Mesenchymal stem cell (in vitro differentiated cells and primary cell): Measurements from ENCODE around the gene ADAM10.

ENCODE experiments used
- DNase-seq: peaks from one replicate; pipeline ENCODE4 v3.0.0-alpha.2; 2013
- H2AFZ ChIP-seq: one replicate; pipeline ENCODE4 v1.6.1; 2013; ENCODE audit warnings: low read depth, mild to moderate bottlenecking, control low read depth, inconsistent platforms, low read length, moderate library complexity
- H2AK5ac ChIP-seq: 2 replicates; pipeline ENCODE4 v1.6.1; 2013; ENCODE audit warnings: low read length, moderate library complexity, mild to moderate bottlenecking, inconsistent platforms; ENCODE audit not compliant: severe bottlenecking
- H2BK120ac ChIP-seq: one replicate; pipeline ENCODE4 v1.6.1; 2013; ENCODE audit warnings: low read depth, mild to moderate bottlenecking, inconsistent platforms, low read length, moderate library complexity
- H2BK12ac ChIP-seq, 2 experiments: one replicate each; pipeline ENCODE4 v1.6.1; 2013; ENCODE audit warnings: inconsistent platforms in 2 of 2, low read length in 2 of 2, mild to moderate bottlenecking in 2 of 2, moderate library complexity in 2 of 2, control low read depth in 1 of 2
- H2BK15ac ChIP-seq: one replicate; pipeline ENCODE4 v1.6.1; 2013; ENCODE audit warnings: mild to moderate bottlenecking, low read depth, inconsistent platforms; ENCODE audit not compliant: poor library complexity, severe bottlenecking
- H2BK5ac ChIP-seq: 2 replicates; pipeline ENCODE4 v1.6.1; 2013; ENCODE audit warnings: low read depth, mild to moderate bottlenecking, low read length, control low read depth, inconsistent platforms; ENCODE audit not compliant: poor library complexity, severe bottlenecking
- H3K14ac ChIP-seq, 2 experiments: one replicate each; pipeline ENCODE4 v1.6.1; 2013; ENCODE audit warnings: inconsistent platforms in 2 of 2, low read length in 2 of 2, control low read depth in 1 of 2, mild to moderate bottlenecking in 1 of 2, moderate library complexity in 1 of 2
- H3K18ac ChIP-seq, 2 experiments: one replicate each; pipeline ENCODE4 v1.6.1; 2013; ENCODE audit warnings: inconsistent platforms in 2 of 2, low read length in 2 of 2, control low read depth in 1 of 2, low read depth in 1 of 2, mild to moderate bottlenecking in 1 of 2
- H3K23ac ChIP-seq, 2 experiments: one replicate each; pipeline ENCODE4 v1.6.1; 2013; ENCODE audit warnings: inconsistent platforms in 2 of 2, low read length in 2 of 2, mild to moderate bottlenecking in 2 of 2, moderate library complexity in 2 of 2, control low read depth in 1 of 2
- H3K27ac ChIP-seq: 2 replicates; pipeline ENCODE4 v1.5.1; 2013; ENCODE audit warnings: mild to moderate bottlenecking, moderate library complexity, low read length, control low read depth, inconsistent platforms; ENCODE audit not compliant: poor library complexity, severe bottlenecking
- H3K27me3 ChIP-seq, 2 experiments: 2 replicates each; pipeline versions ENCODE4 v1.6.1 to v1.7.0; 2013; ENCODE audit warnings: low read length in 2 of 2, mild to moderate bottlenecking in 2 of 2, moderate library complexity in 2 of 2, control low read depth in 1 of 2, inconsistent platforms in 1 of 2; ENCODE audit not compliant: control insufficient read depth in 1 of 2, insufficient read depth in 1 of 2
- H3K36me3 ChIP-seq, 2 experiments: 2 replicates each; pipeline versions ENCODE4 v1.6.1 to v1.7.0; 2013; ENCODE audit warnings: low read length in 2 of 2, control low read depth in 1 of 2, inconsistent platforms in 1 of 2, low read depth in 1 of 2, mild to moderate bottlenecking in 1 of 2; ENCODE audit not compliant: insufficient read depth in 2 of 2, control insufficient read depth in 1 of 2
- H3K4ac ChIP-seq, 2 experiments: one replicate each; pipeline ENCODE4 v1.6.1; 2013; ENCODE audit warnings: inconsistent platforms in 2 of 2, low read length in 2 of 2, mild to moderate bottlenecking in 2 of 2, moderate library complexity in 2 of 2, control low read depth in 1 of 2, low read depth in 1 of 2
- H3K4me1 ChIP-seq: 2 replicates; pipeline ENCODE4 v1.6.1; 2013; ENCODE audit warnings: low read depth, low read length, control low read depth; ENCODE audit not compliant: control insufficient read depth, insufficient read depth
- H3K4me2 ChIP-seq: 2 replicates; pipeline ENCODE4 v1.6.1; 2013; ENCODE audit warnings: low read length, mild to moderate bottlenecking, inconsistent platforms; ENCODE audit not compliant: poor library complexity, severe bottlenecking
- H3K4me3 ChIP-seq, 2 experiments: 2 replicates each; pipeline versions ENCODE4 v1.5.1 to v1.7.0; 2013; ENCODE audit warnings: low read length in 2 of 2, mild to moderate bottlenecking in 2 of 2, control low read depth in 1 of 2, low read depth in 1 of 2; ENCODE audit not compliant: insufficient read depth in 1 of 2
- H3K79me1 ChIP-seq: replicated peaks from 2 replicates; pipeline ENCODE4 v1.6.1; 2013; ENCODE audit warnings: mild to moderate bottlenecking, control low read depth, low read length, inconsistent platforms; ENCODE audit not compliant: poor library complexity, severe bottlenecking
- H3K9ac ChIP-seq: 2 replicates; pipeline ENCODE4 v1.7.0; 2013; ENCODE audit warnings: mild to moderate bottlenecking, low read length, moderate library complexity
- H3K9me3 ChIP-seq: 2 replicates; pipeline ENCODE4 v1.7.0; 2013; ENCODE audit warnings: mild to moderate bottlenecking, low read length; ENCODE audit not compliant: control insufficient read depth
- H4K8ac ChIP-seq: one replicate; pipeline ENCODE4 v1.6.1; 2013; ENCODE audit warnings: inconsistent platforms, mild to moderate bottlenecking, low read length, moderate library complexity
- H4K91ac ChIP-seq: one replicate; pipeline ENCODE4 v1.6.1; 2013; ENCODE audit warnings: mild to moderate bottlenecking, low read length, inconsistent platforms
- WGBS: methylation state at CpG from one replicate; pipeline ENCODE4 v1.1.7; 2013; ENCODE audit warnings: mixed read lengths; 5-methylcytosine and 5-hydroxymethylcytosine counted together

ADAM10 gene

DNA sequence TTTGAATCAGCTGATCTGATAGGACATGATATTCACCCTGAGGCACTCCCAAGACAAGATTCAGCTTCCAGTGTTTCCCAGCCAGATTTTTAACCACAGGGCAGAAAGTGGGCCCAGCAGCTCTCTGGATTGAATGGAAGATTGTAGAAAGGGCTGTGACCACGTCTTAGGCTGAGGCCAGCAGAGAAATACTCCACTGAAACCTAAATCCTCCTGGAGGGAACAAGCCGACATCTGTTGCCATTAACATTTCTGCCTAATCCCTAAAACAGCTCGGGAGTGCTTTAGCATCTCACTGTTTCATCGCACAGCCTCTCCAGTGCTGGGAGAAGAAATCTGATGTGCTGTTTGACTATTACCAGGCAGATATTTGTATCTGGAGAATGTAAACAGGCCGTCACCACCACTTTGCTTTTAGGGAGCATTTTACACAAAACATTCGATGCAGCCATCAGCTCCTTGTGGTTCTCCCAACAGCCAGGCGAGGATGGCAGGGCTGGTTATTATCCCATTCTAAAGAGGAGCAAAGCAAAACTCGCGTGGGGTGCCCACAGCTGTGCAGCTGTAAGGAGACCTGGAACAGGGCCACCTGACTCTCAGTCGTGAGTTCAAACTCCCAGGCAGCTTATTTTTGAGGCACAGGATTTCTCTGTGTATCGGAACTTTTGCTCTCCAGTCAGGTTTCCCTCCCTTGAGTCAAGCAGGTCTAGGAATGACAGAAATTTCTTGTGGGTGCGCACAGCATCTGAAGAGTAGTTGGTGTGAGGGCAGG is 200.3 kb downstream of the ADAM10 start:
- no peaks in the 10 kb centered on the region for H3K27me3 ChIP-seq
- no peak overlapping the region for H3K9ac ChIP-seq

DNA sequence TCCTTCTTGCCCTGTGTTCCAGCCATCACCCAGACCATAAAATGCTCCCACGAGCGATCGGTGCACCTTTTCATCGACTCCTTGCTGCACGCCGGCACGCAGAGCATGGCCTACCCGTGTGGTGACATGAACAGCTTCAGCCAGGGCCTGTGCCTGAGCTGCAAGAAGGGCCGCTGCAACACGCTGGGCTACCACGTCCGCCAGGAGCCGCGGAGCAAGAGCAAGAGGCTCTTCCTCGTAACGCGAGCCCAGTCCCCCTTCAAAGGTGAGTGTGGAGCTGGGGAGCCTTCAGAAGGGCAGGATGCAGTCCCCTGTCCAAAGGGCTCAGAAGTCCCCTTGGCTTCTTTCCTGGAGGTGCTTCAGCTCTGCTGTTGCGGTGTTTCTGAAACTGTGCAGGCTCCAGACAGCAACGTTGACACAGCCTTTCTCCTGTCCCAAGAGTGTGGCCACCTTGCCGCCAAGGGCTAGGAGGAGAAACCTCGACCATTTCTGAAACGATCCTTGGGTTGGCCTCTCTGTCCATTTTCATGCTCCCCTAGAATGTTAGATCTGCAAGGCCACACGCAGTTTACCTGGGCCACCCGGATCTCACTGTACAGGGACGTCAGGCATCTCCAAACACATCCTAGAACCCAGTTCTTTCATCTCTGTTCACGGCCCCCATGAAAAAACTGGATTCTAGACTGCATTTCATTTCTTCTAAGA is 201.0 kb downstream of the ADAM10 start:
- Histone ChIP-seq H3K4me2 (no peak overlapping the region), H3K23ac (no peak overlapping the region), H3K79me1 (no peaks in the 10 kb centered on the region), H2AFZ (no peak overlapping the region), H3K4me1 (peaks cover 37% of the 10 kb centered on the region), H3K4me3 (no peak overlapping the region), H3K4ac (peak overlapping the region; percentile 34 to 89), H3K14ac (peak overlapping the region in 1 of 2 experiments; percentile 37), H2BK120ac (peak overlapping the region; percentile 68), H3K27ac (no peak overlapping the region), H2AK5ac (peak overlapping the region; percentile 87), H2BK5ac (no peak overlapping the region), H3K18ac (peak overlapping the region; percentile 68 to 87), H4K91ac (peak overlapping the region; percentile 94), H2BK15ac (peak overlapping the region; percentile 44), H3K27me3 (no peaks in the 10 kb centered on the region), H4K8ac (peak overlapping the region; percentile 73), H3K9ac (no peak overlapping the region), H3K9me3 (no peaks in the 10 kb centered on the region), H2BK12ac (peak overlapping the region; percentile 86 to 97), H3K36me3 (peaks cover 0 to 3% of the 10 kb centered on the region in 2 experiments)
- DNase-seq, result peak; percentile 11
- WGBS, result 93% methylated on average over 26 of the region's 26 CpGs

More for the DNA sequence above, 200.3 kb downstream of the ADAM10 start:
- H2AFZ ChIP-seq, result no peak overlapping the region
- H3K4me2 ChIP-seq, result no peak overlapping the region
- H3K36me3 ChIP-seq, result peaks cover 0 to 3% of the 10 kb centered on the region in 2 experiments
- H3K9me3 ChIP-seq, result no peaks in the 10 kb centered on the region
- H4K8ac ChIP-seq, result peak overlapping the region; percentile 79
- peak overlapping the region; percentile 89 for H2BK120ac ChIP-seq
- H3K4ac ChIP-seq, result peak overlapping the region; percentile 64 to 80
- peak overlapping the region; percentile 93 for H4K91ac ChIP-seq
- no peak overlapping the region for H2BK5ac ChIP-seq
- H3K27ac ChIP-seq, result no peak overlapping the region
- H2BK12ac ChIP-seq, result peak overlapping the region; percentile 89 to 93
- WGBS, result 42% methylated on average over 10 of the region's 12 CpGs
- H3K4me1 ChIP-seq, result peaks cover 37% of the 10 kb centered on the region
- no peaks in the 10 kb centered on the region for H3K79me1 ChIP-seq
- H3K4me3 ChIP-seq, result no peak overlapping the region
- DNase-seq, result peak; percentile 83
- H3K23ac ChIP-seq, result no peak overlapping the region
- peak overlapping the region; percentile 87 to 88 for H3K18ac ChIP-seq
- H3K14ac ChIP-seq, result peak overlapping the region in 1 of 2 experiments; percentile 19
- peak overlapping the region; percentile 13 for H2BK15ac ChIP-seq
- H2AK5ac ChIP-seq, result peak overlapping the region; percentile 87

DNA sequence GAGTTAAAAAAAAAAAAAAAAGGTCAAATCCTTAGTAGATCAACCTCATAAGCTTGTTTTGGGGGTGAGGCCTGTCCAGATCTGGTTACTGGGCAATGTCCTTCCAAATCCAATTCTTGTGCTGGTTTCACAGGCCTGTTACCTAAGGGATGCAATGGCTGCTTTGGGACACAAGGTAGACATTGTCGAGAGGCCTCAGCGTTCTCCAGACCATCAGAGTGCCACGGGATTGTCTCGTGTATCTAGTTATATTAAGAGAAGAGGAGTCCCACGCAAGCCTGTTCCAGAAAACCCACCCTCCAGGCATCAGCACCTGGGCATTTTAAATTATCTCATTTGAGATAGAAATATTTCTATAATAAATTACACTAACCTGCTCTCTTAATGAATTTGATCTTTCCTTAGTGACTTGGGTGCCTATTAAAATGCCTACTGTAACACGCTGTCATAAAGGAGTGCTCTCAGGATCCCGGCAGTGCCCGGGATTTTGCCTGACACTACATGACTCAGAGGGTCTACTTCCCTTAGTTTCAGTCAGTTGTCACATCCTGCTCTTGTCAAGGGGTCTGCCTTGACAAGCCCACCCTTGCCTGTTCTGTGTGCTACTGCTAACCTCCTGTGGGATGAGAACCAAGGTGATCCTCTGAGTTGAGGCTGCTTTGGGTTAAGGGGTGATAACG is 201.7 kb downstream of the ADAM10 start:
- Histone ChIP-seq H3K9me3 (no peaks in the 10 kb centered on the region), H3K36me3 (peaks cover 0 to 3% of the 10 kb centered on the region in 2 experiments), H3K4me2 (no peak overlapping the region), H2AFZ (no peak overlapping the region), H3K23ac (no peak overlapping the region), H2BK15ac (no peak overlapping the region), H3K4me1 (peaks cover 37% of the 10 kb centered on the region), H3K4me3 (no peak overlapping the region), H4K91ac (peak overlapping the region; percentile 94), H2AK5ac (peak overlapping the region; percentile 67), H2BK12ac (peak overlapping the region; percentile 86 to 97), H3K4ac (peak overlapping the region; percentile 34 to 89), H2BK120ac (peak overlapping the region; percentile 68), H3K27ac (peak overlapping the region; percentile 63), H3K14ac (peak overlapping the region in 1 of 2 experiments; percentile 37), H2BK5ac (peak overlapping the region; percentile 11), H3K9ac (no peak overlapping the region), H3K27me3 (no peaks in the 10 kb centered on the region), H4K8ac (peak overlapping the region; percentile 73), H3K18ac (peak overlapping the region; percentile 68 to 87), H3K79me1 (no peaks in the 10 kb centered on the region)
- WGBS, result 88% methylated on average over 7 of the region's 9 CpGs
- no peak for DNase-seq
